BLaER1 (cell line): Measurements from ENCODE around the gene COL23A1.
A peak's percentile ranks its signal among the peaks of the same experiment; 100 is the strongest.
"Not testable (repeated sequence)": the region's sequence is repeated elsewhere in the genome, so short reads cannot be mapped to it uniquely, and the experiment has no call there.

ENCODE experiments used
- H3K27ac ChIP-seq: shearing (Covaris generic); formaldehyde crosslinking; 2 replicates; pipeline ENCODE4 v1.8.1; 2022
- H3K27me3 ChIP-seq: shearing (Covaris generic); formaldehyde crosslinking; 2 replicates; pipeline ENCODE4 v1.8.1; 2022
- H3K36me3 ChIP-seq: shearing (Covaris generic); formaldehyde crosslinking; 2 replicates; pipeline ENCODE4 v1.8.1; 2022
- H3K4me1 ChIP-seq: shearing (Covaris generic); formaldehyde crosslinking; 2 replicates; pipeline ENCODE4 v1.8.1; 2022
- H3K4me2 ChIP-seq: shearing (Covaris generic); formaldehyde crosslinking; 2 replicates; pipeline ENCODE4 v1.8.1; 2022
- H3K4me3 ChIP-seq: shearing (Covaris generic); formaldehyde crosslinking; 2 replicates; pipeline ENCODE4 v1.8.1; 2022
- H3K9ac ChIP-seq: shearing (Covaris generic); formaldehyde crosslinking; 2 replicates; pipeline ENCODE4 v1.8.1; 2022
- H3K9me3 ChIP-seq: shearing (Covaris generic); formaldehyde crosslinking; 2 replicates; pipeline ENCODE4 v1.8.1; 2022
- H4K20me1 ChIP-seq: shearing (Covaris generic); formaldehyde crosslinking; 2 replicates; pipeline ENCODE4 v1.8.1; 2022
- Cebpa-rat ChIP-seq: shearing (Covaris generic); IDR thresholded peaks from 2 replicates; pipeline ENCODE4 v1.8.1; 2022

COL23A1 gene

GRCh38 chr5:178496214-178496613 lies 94.0 kb downstream of the COL23A1 start:
- no peaks in the 10 kb centered on the region for H3K27me3 ChIP-seq
- no peaks in the 10 kb centered on the region for H3K4me1 ChIP-seq
- no peaks in the 10 kb centered on the region for H3K36me3 ChIP-seq
- H3K9me3 ChIP-seq = peaks cover 9% of the 10 kb centered on the region
- no peak overlapping the region for H3K4me2 ChIP-seq
- H4K20me1 ChIP-seq = no peaks in the 10 kb centered on the region
- TF ChIP-seq Cebpa-rat = no peak
- H3K27ac ChIP-seq = no peak overlapping the region
- no peak overlapping the region for H3K9ac ChIP-seq
- H3K4me3 ChIP-seq = no peak overlapping the region

- no peaks in the 10 kb centered on the region for H3K27me3 ChIP-seq
- H4K20me1 ChIP-seq = no peaks in the 10 kb centered on the region
- no peak for TF ChIP-seq Cebpa-rat
- no peak overlapping the region for H3K27ac ChIP-seq
- no peak overlapping the region for H3K4me2 ChIP-seq
- H3K9ac ChIP-seq = no peak overlapping the region
- peaks cover 4% of the 10 kb centered on the region; the same call in 1 of the 2 replicates for H3K9me3 ChIP-seq
- H3K36me3 ChIP-seq = no peaks in the 10 kb centered on the region
- no peak overlapping the region for H3K4me3 ChIP-seq
- H3K4me1 ChIP-seq = no peaks in the 10 kb centered on the region
Measured at GRCh38 chr5:178495706-178496105, 94.5 kb downstream of the COL23A1 start.

GRCh38 chr5:178492278-178492677 lies 97.9 kb downstream of the COL23A1 start:
- Histone ChIP-seq H3K4me1 (peaks cover 9% of the 10 kb centered on the region), H3K4me3 (no peak overlapping the region), H3K27me3 (no peaks in the 10 kb centered on the region), H4K20me1 (no peaks in the 10 kb centered on the region), H3K4me2 (no peak overlapping the region), H3K27ac (no peak overlapping the region), H3K36me3 (no peaks in the 10 kb centered on the region), H3K9me3 (peaks cover 11% of the 10 kb centered on the region), H3K9ac (no peak overlapping the region)
- no peak for TF ChIP-seq Cebpa-rat

GRCh38 chr5:178490935-178491652 lies 99.1 kb downstream of the COL23A1 start:
- no peaks in the 10 kb centered on the region for H3K36me3 ChIP-seq

GRCh38 chr5:178489271-178489976 lies 100.8 kb downstream of the COL23A1 start:
- Histone ChIP-seq H3K27me3 (no peaks in the 10 kb centered on the region), H3K4me2 (no peak overlapping the region), H3K27ac (no peak overlapping the region), H3K4me3 (no peak overlapping the region), H4K20me1 (no peaks in the 10 kb centered on the region), H3K36me3 (no peaks in the 10 kb centered on the region), H3K9ac (no peak overlapping the region), H3K4me1 (peaks cover 38% of the 10 kb centered on the region), H3K9me3 (peaks cover 11% of the 10 kb centered on the region)
- TF ChIP-seq Cebpa-rat = no peak

More at GRCh38 chr5:178490935-178491652, 99.1 kb downstream of the COL23A1 start:
- Histone ChIP-seq H3K4me2 (no peak overlapping the region), H3K9ac (no peak overlapping the region), H3K4me1 (peaks cover 21% of the 10 kb centered on the region), H3K4me3 (no peak overlapping the region), H3K9me3 (peaks cover 11% of the 10 kb centered on the region), H3K27ac (no peak overlapping the region), H4K20me1 (no peaks in the 10 kb centered on the region), H3K27me3 (no peaks in the 10 kb centered on the region)
- no peak for TF ChIP-seq Cebpa-rat

GRCh38 chr5:178488696-178489095 lies 101.5 kb downstream of the COL23A1 start:
- H3K27ac ChIP-seq = no peak overlapping the region
- no peaks in the 10 kb centered on the region for H3K27me3 ChIP-seq
- peaks cover 11% of the 10 kb centered on the region for H3K9me3 ChIP-seq
- no peaks in the 10 kb centered on the region for H4K20me1 ChIP-seq
- H3K36me3 ChIP-seq = no peaks in the 10 kb centered on the region
- no peak overlapping the region for H3K4me2 ChIP-seq
- TF ChIP-seq Cebpa-rat = no peak
- H3K4me3 ChIP-seq = no peak overlapping the region
- H3K4me1 ChIP-seq = peaks cover 45% of the 10 kb centered on the region
- no peak overlapping the region for H3K9ac ChIP-seq

GRCh38 chr5:178487911-178488600 lies 102.1 kb downstream of the COL23A1 start:
- H4K20me1 ChIP-seq = no peaks in the 10 kb centered on the region
- no peaks in the 10 kb centered on the region for H3K36me3 ChIP-seq
- peak overlapping the region; percentile 22; the same call in 1 of the 2 replicates for H3K27ac ChIP-seq
- peaks cover 52% of the 10 kb centered on the region for H3K4me1 ChIP-seq
- H3K9ac ChIP-seq = 0 out of 2 replicates have a peak overlapping the region, but pooled peaks have one; percentile 12
- H3K4me2 ChIP-seq = peak overlapping the region; percentile 79
- TF ChIP-seq Cebpa-rat = no peak
- H3K4me3 ChIP-seq = no peak overlapping the region
- H3K9me3 ChIP-seq = peaks cover 11% of the 10 kb centered on the region
- no peaks in the 10 kb centered on the region for H3K27me3 ChIP-seq

GRCh38 chr5:178486878-178487512 lies 103.2 kb downstream of the COL23A1 start:
- Histone ChIP-seq H3K9me3 (peaks cover 11% of the 10 kb centered on the region), H3K4me2 (peak overlapping the region; percentile 79), H3K27ac (peak overlapping the region; percentile 73), H3K9ac (peak overlapping the region; percentile 62; the same call in 1 of the 2 replicates), H3K4me3 (peak overlapping the region; percentile 9; the same call in 1 of the 2 replicates), H3K4me1 (peaks cover 58% of the 10 kb centered on the region)
- not testable (repeated sequence) for H4K20me1 ChIP-seq, H3K36me3 ChIP-seq, H3K27me3 ChIP-seq

GRCh38 chr5:178486239-178486641 lies 104.0 kb downstream of the COL23A1 start:
- H3K4me3 ChIP-seq = peak overlapping the region; percentile 9; the same call in 1 of the 2 replicates
- peaks cover 58% of the 10 kb centered on the region for H3K4me1 ChIP-seq
- no peaks in the 10 kb centered on the region for H3K27me3 ChIP-seq
- H3K27ac ChIP-seq = peak overlapping the region; percentile 73
- peak overlapping the region; percentile 62; the same call in 1 of the 2 replicates for H3K9ac ChIP-seq
- TF ChIP-seq Cebpa-rat = no peak
- H3K36me3 ChIP-seq = no peaks in the 10 kb centered on the region
- H3K4me2 ChIP-seq = peak overlapping the region; percentile 79
- H4K20me1 ChIP-seq = no peaks in the 10 kb centered on the region
- peaks cover 11% of the 10 kb centered on the region for H3K9me3 ChIP-seq
